Suprapubic skin (tissue), 4 donors: Measurements from ENCODE around the gene OASL. TPM values are rescaled to one million over a fixed set of nuclear protein-coding genes. Genes with fewer than 3 reads are reported as not detected.

Experiments
- DNase-seq, 2 donors: peaks; one replicate each; pipeline ENCODE4 v3.0.0-alpha.2; 2019; ENCODE audit warnings: low spot score in 2 of 2
- H3K27ac ChIP-seq: fragments of 200-600 bp; sonication (generic); one replicate; pipeline ENCODE4 v1.5.1; 2019
- H3K27me3 ChIP-seq: fragments of 200-600 bp; sonication (generic); one replicate; pipeline ENCODE4 v1.5.1; 2019
- H3K36me3 ChIP-seq: fragments of 200-600 bp; sonication (generic); one replicate; pipeline ENCODE4 v1.5.1; 2019
- H3K4me1 ChIP-seq: fragments of 200-600 bp; sonication (generic); one replicate; pipeline ENCODE4 v1.5.1; 2019
- H3K4me3 ChIP-seq: fragments of 200-600 bp; sonication (generic); one replicate; pipeline ENCODE4 v1.5.1; 2019; ENCODE audit warnings: mild to moderate bottlenecking
- H3K9me3 ChIP-seq: fragments of 200-600 bp; sonication (generic); one replicate; pipeline ENCODE4 v1.5.1; 2019
- EP300 ChIP-seq: sonication (generic); formaldehyde crosslinking; IDR thresholded peaks from one replicate; pipeline ENCODE4 v1.6.1; 2017; ENCODE audit warnings: antibody characterized with exemption
- POLR2A ChIP-seq, 2 donors: fragments of 450-650 bp; IDR thresholded peaks; one replicate each; pipeline ENCODE4 v1.6.1; 2017; ENCODE audit warnings: antibody characterized with exemption in 2 of 2, mild to moderate bottlenecking in 2 of 2, moderate library complexity in 2 of 2
- POLR2AphosphoS5 ChIP-seq, 3 donors: sonication (generic); formaldehyde crosslinking; IDR thresholded peaks; one replicate each; pipeline ENCODE4 v1.6.1; 2017; ENCODE audit warnings: antibody characterized with exemption in 3 of 3
- WGBS: methylation state at CpG from one replicate; pipeline ENCODE4 v1.1.5; 2018; 5-methylcytosine and 5-hydroxymethylcytosine counted together
- total RNA-seq, 4 donors: library from RNA; depleted of rRNA; stranded (reverse); fragments of >200 nt; gene quantifications; one replicate each; pipeline ENCODE4 v1.1.0, GENCODE V29; 2016
- TF ChIP-seq, protein P1 (sequence below), 2 donors: fragments of 200-600 bp in 1 of 2; fragments of 450-650 bp in 1 of 2; sonication (generic) in 1 of 2; IDR thresholded peaks; one replicate each; pipeline ENCODE4 v1.5.1; 2016 to 2019; ENCODE audit warnings: antibody characterized with exemption in 2 of 2, mild to moderate bottlenecking in 1 of 2, moderate library complexity in 1 of 2

OASL gene
- total RNA-seq, 4 donors from 2014 or later: 0.53 to 0.91 (median 0.64) TPM; not detected in 1

DNA sequence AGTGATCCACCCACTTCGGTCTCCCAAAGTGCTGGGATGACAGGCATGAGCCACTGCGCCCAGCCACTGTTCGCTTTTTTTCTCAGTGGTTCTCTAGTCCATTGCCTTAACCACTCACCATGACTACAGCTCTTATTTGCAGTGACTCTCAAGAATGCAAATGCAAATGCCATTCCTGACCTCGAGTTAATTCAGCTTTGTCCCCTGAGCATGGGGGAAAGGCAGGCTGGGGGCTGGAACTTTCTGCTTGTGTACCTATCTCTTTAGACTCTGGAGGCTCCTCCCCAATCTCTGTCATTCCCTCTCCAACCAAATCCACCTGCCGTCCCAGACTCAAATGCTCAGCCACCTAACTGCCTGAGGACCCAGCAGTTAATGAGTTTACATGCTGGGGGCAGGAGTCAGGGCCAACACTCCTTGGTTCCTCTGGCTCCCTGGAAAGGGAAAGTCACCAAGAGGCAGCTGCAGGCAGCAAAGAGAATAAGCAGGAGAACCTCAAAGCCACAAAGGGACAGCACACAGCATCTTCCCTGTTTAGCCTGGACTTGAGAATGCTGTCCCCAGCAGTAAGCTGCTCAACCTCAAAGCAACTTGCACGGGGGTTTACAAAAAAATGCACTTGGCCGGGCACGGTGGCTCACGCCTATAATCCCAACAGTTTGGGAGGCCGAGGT is 66.0 kb downstream of the OASL start:
- Histone ChIP-seq H3K4me1 (no peaks in the 10 kb centered on the region), H3K9me3 (no peaks in the 10 kb centered on the region), H3K27ac (no peak overlapping the region), H3K27me3 (no peaks in the 10 kb centered on the region), H3K4me3 (no peak overlapping the region), H3K36me3 (no peaks in the 10 kb centered on the region)
- 61% methylated on average over 10 of the region's 10 CpGs for WGBS
- no peak for DNase-seq
- TF ChIP-seq POLR2A (IDR thresholded peaks at IDR 0.05): no peak
- no peak for TF ChIP-seq EP300
- no peak for TF ChIP-seq POLR2AphosphoS5 (IDR thresholded peaks at IDR 0.05)
- TF ChIP-seq, protein P1, sequence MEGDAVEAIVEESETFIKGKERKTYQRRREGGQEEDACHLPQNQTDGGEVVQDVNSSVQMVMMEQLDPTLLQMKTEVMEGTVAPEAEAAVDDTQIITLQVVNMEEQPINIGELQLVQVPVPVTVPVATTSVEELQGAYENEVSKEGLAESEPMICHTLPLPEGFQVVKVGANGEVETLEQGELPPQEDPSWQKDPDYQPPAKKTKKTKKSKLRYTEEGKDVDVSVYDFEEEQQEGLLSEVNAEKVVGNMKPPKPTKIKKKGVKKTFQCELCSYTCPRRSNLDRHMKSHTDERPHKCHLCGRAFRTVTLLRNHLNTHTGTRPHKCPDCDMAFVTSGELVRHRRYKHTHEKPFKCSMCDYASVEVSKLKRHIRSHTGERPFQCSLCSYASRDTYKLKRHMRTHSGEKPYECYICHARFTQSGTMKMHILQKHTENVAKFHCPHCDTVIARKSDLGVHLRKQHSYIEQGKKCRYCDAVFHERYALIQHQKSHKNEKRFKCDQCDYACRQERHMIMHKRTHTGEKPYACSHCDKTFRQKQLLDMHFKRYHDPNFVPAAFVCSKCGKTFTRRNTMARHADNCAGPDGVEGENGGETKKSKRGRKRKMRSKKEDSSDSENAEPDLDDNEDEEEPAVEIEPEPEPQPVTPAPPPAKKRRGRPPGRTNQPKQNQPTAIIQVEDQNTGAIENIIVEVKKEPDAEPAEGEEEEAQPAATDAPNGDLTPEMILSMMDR (IDR thresholded peaks at IDR 0.05): no peak

- Histone ChIP-seq H3K4me3 (no peak overlapping the region), H3K27me3 (no peaks in the 10 kb centered on the region), H3K4me1 (no peaks in the 10 kb centered on the region), H3K36me3 (no peaks in the 10 kb centered on the region), H3K27ac (no peak overlapping the region), H3K9me3 (no peaks in the 10 kb centered on the region)
- no peak for DNase-seq
- TF ChIP-seq, protein P1 (IDR thresholded peaks at IDR 0.05): peak; percentile 52 to 69
- no peak for TF ChIP-seq POLR2AphosphoS5 (IDR thresholded peaks at IDR 0.05)
- WGBS: 40% methylated on average over 13 of the region's 13 CpGs
Measured at GRCh38 chr12:120971299-120972180, 67.5 kb downstream of the OASL start.

DNA sequence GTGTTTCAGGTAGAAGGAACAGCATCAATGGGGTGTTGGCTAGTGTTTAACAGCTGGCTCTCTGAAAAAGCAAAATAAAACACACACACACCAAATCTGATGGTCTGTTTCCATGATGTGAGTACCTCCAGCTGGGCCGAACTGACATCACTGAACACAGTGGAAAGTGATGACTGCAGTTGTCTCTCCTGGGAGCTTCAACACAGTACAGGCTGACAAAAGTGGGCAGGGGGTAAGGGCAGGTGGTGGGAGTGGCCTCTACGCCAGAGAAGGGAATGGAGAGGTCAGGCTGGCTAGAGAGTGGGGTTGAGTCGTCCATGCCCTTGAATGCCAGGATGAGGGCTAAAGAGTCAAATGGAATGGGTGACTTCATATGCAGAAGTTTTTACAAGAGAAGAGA is 68.7 kb downstream of the OASL start:
- Histone ChIP-seq H3K27ac (no peak overlapping the region), H3K27me3 (no peaks in the 10 kb centered on the region), H3K9me3 (no peaks in the 10 kb centered on the region), H3K4me3 (no peak overlapping the region), H3K4me1 (no peaks in the 10 kb centered on the region), H3K36me3 (no peaks in the 10 kb centered on the region)
- 79% methylated on average over 3 of the region's 3 CpGs for WGBS
- no peak for DNase-seq
- TF ChIP-seq POLR2A (IDR thresholded peaks at IDR 0.05) (no peak), EP300 (no peak), POLR2AphosphoS5 (IDR thresholded peaks at IDR 0.05) (no peak)
- TF ChIP-seq, protein P1 (IDR thresholded peaks at IDR 0.05): no peak

Other genes with a start within 250 kb of the OASL start
- 10 to 100 TPM; 64.7 to 91.8 (median 70.6) TPM for gene SPPL3, start 134.9 kb downstream of the OASL start, total RNA-seq
- under 1 TPM in 1 of 4 donors, not detected in 3; 0.57 TPM for gene HNF1A, start 60.7 kb downstream of the OASL start, total RNA-seq
- gene C12orf43, start 22.8 kb downstream of the OASL start, total RNA-seq: 10 to 100 TPM in 1 of 4 donors, 1 to 10 TPM in 3; 5.4 to 14.8 (median 7.1) TPM
- gene P2RX7, start 93.6 kb upstream of the OASL start, total RNA-seq: 10 to 100 TPM; 14.0 to 65.7 (median 19.2) TPM
- gene P2RX4, start 170.9 kb upstream of the OASL start, total RNA-seq: 10 to 100 TPM in 3 of 4 donors, 1 to 10 TPM in 1; 7.9 to 22.4 (median 15.4) TPM